ENCODE results near the gene BMP7. TPM values are rescaled to one million over a fixed set of nuclear protein-coding genes. Genes with fewer than 3 reads are reported as not detected.
"Not testable (repeated sequence)": the region's sequence is repeated elsewhere in the genome, so short reads cannot be mapped to it uniquely, and the experiment has no call there.

BMP7 gene
- total RNA-seq, 1 donor from 2014 or later = not detected

- no peak for DNase-seq (ENCODE audit: low read depth in 2 of 2)
Observed at GRCh38 chr20:57265997-57266290, 497 bp downstream of the BMP7 start.

GRCh38 chr20:57265336-57265996 lies 975 bp downstream of the BMP7 start:
- no peak for DNase-seq (ENCODE audit: low read depth in 2 of 2)

GRCh38 chr20:57264908-57265335 lies 1.5 kb downstream of the BMP7 start:
- not testable (repeated sequence) for DNase-seq (ENCODE audit: low read depth in 2 of 2)

- no peak for DNase-seq (ENCODE audit: low read depth in 2 of 2)
Observed at GRCh38 chr20:57263801-57264792, 2.3 kb downstream of the BMP7 start.

GRCh38 chr20:57262784-57263609 lies 3.4 kb downstream of the BMP7 start:
- no peak for DNase-seq (ENCODE audit: low read depth in 2 of 2)

GRCh38 chr20:57262301-57262700 lies 4.1 kb downstream of the BMP7 start:
- no peak for DNase-seq (ENCODE audit: low read depth in 2 of 2)

GRCh38 chr20:57261457-57262251 lies 4.8 kb downstream of the BMP7 start:
- no peak for DNase-seq (ENCODE audit: low read depth in 2 of 2)

- no peak for DNase-seq (ENCODE audit: low read depth in 2 of 2)
Observed at GRCh38 chr20:57260934-57261333, 5.5 kb downstream of the BMP7 start.

GRCh38 chr20:57259938-57260921 lies 6.2 kb downstream of the BMP7 start:
- DNase-seq (ENCODE audit: low read depth in 2 of 2) = no peak

GRCh38 chr20:57259121-57259937 lies 7.1 kb downstream of the BMP7 start:
- no peak for DNase-seq (ENCODE audit: low read depth in 2 of 2)

- no peak for DNase-seq (ENCODE audit: low read depth in 2 of 2)
Observed at GRCh38 chr20:57257701-57258453, 8.6 kb downstream of the BMP7 start.

- no peak for DNase-seq (ENCODE audit: low read depth in 2 of 2)
Observed at GRCh38 chr20:57256908-57257307, 9.5 kb downstream of the BMP7 start.

- DNase-seq (ENCODE audit: low read depth in 2 of 2) = no peak
Observed at GRCh38 chr20:57256205-57256604, 10.2 kb downstream of the BMP7 start.

- no peak for DNase-seq (ENCODE audit: low read depth in 2 of 2)
Observed at GRCh38 chr20:57255183-57255582, 11.3 kb downstream of the BMP7 start.

- DNase-seq (ENCODE audit: low read depth in 2 of 2) = no peak
Observed at GRCh38 chr20:57252559-57253162, 13.8 kb downstream of the BMP7 start.

GRCh38 chr20:57251949-57252348 lies 14.5 kb downstream of the BMP7 start:
- no peak for DNase-seq (ENCODE audit: low read depth in 2 of 2)

- DNase-seq (ENCODE audit: low read depth in 2 of 2) = no peak
Observed at GRCh38 chr20:57251344-57251743, 15.1 kb downstream of the BMP7 start.

All from dermis microvascular lymphatic vessel endothelial cell (primary cell).